Measurements from ENCODE around the gene KCNH2.

KCNH2 gene

GRCh38 chr7:150996376-150997074, 18.4 kb upstream of the KCNH2 start:
- in situ Hi-C loops (cut with MboI; ENCODE audit: low sequenced_read_pairs): loop anchor here (25.0 kb wide), 1 partner anchor 559 kb away; no protein-coding TSS in a partner anchor

- in situ Hi-C loops (cut with MboI; ENCODE audit: low sequenced_read_pairs): loop anchor here (25.0 kb wide), 1 partner anchor 558 kb away; no protein-coding TSS in a partner anchor
Observed at GRCh38 chr7:150994838-150995510, 16.9 kb upstream of the KCNH2 start.

DNA sequence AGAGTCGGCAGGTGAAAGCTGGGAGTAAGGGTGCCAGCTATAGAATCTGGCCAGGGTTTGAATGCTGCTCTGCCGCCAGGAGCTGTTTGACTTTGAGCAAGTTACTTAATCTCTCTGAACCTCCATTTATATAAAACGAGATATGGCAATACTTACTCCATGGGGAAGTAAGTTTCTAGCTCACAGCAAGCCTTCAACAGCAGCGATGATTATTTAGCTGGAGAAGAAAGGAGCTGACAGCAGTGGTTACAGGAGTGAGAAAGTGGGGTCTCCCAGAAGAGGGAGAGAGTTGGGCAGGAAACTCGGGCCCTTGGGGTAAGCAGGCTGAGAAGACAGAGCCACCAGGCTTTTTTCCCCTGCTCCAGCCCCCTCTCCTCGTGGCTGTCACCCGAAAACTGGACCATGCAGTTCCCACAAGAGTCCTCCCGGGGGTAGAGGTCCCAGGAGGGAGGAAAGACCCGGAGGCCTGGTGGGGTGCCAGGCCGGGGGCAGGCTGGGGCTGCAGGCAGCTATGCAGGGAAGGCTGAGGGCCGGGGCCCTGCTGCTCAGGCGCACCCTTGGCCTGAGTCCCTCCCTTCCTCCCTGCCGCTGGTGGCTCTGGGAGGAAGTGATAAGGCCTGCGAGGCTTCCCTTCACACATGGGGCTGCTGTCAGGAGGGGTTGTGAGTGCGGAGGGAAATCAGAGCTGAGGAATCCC, 16.2 kb upstream of the KCNH2 start:
- in situ Hi-C loops (cut with MboI; ENCODE audit: low sequenced_read_pairs): loop anchor here (25.0 kb wide), 1 partner anchor 557 kb away; no protein-coding TSS in a partner anchor

DNA sequence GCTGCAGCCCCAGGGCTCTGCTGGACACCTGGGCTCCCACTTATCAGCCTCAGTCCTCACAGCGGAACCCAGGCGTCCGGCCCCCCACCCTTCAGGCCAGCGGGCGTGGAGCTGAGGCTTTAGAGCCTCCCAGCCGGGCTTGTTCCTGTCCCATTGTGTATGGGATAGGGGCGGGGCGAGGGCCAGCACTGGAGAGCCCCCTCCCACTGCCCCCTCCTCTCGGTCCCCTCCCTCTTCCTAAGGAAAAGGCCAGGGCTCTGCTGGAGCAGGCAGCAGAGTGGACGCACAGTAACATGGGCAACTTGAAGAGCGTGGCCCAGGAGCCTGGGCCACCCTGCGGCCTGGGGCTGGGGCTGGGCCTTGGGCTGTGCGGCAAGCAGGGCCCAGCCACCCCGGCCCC, 15.4 kb upstream of the KCNH2 start:
- in situ Hi-C loops (cut with MboI; ENCODE audit: low sequenced_read_pairs): loop anchor here (25.0 kb wide), 1 partner anchor 556 kb away; no protein-coding TSS in a partner anchor

- in situ Hi-C loops (cut with MboI; ENCODE audit: low sequenced_read_pairs): loop anchor here (25.0 kb wide), 1 partner anchor 556 kb away; no protein-coding TSS in a partner anchor
Observed at GRCh38 chr7:150992833-150993302, 14.7 kb upstream of the KCNH2 start.

DNA sequence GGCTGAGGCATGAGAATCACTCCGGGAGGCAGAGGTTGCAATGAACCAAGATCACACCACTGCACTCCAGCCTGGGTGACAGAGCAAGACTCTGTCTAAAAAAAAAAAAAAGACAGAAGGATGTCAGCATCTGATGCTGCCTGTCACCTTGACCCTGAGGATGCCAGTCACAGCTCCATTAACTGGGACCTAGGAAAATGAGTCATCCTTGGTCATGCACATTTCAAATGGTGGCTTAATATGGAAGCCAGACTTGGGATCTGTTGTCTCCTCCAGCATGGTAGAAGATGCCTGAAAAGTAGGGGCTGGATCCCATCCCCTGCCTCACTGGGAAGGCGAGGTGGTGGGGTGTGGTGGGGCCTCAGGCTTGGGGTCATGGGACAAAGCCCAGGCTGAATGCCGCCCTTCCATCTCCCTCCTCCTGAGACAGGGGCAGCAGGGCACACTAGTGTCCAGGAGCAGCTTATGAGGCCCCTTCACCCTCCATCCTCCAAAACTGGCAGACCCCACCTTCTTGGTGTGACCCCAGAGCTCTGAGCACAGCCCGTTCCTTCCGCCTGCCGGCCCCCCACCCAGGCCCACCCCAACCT, 14.0 kb upstream of the KCNH2 start:
- in situ Hi-C loops (cut with MboI; ENCODE audit: low sequenced_read_pairs): loop anchor here (25.0 kb wide), 1 partner anchor 555 kb away; no protein-coding TSS in a partner anchor

DNA sequence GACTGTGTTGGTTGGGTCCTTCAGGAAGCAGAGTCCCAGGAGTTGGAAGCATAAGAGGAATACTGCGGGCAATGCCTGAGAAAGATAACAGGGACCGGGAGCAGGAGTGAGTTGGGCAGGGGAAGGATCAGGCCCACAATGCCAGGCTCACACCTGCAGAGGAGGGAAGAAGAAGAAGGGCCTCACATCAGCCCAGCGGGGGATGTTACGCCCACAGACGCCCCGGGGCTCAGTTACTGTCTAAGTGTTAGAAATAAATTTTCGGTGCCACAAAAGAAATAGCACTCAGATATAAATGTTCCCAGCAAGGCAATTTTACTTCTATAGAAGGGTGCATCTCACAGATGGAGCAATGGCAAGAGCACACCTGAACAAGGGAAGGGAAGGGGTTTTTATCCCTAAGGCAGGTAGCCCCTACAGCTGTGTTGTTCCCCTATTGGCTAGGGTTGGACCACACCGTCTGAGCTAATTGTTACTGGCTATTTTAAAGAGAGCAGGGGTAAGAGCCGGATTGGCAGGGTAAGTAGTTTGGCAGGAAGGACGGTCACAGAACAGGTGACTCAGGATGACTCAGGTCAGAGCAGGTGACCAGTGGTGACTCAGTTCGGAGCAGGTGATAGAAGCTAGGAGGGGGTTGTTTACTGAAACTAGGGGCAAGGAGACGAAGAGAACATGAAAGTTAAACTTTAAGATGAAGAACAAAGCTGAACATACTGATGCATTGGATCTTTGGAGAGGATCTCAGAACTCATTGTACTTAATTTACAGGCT, 12.5 kb upstream of the KCNH2 start, which contains the start of gene NOS3:
TSS of gene NOS3 (plus strand) at position 602 of the 771 bp plus-strand sequence. CDS start 2,787 bp downstream, outside the sequence.
- in situ Hi-C loops (cut with MboI; ENCODE audit: low sequenced_read_pairs): loop anchor here (25.0 kb wide), 1 partner anchor 553 kb away; no protein-coding TSS in a partner anchor

- in situ Hi-C loops (cut with MboI; ENCODE audit: low sequenced_read_pairs): loop anchor here (10.0 to 25.0 kb wide), 3 partner anchors 95 to 552 kb away; no protein-coding TSS in a partner anchor
Observed at GRCh38 chr7:150989456-150989855, 11.3 kb upstream of the KCNH2 start.

DNA sequence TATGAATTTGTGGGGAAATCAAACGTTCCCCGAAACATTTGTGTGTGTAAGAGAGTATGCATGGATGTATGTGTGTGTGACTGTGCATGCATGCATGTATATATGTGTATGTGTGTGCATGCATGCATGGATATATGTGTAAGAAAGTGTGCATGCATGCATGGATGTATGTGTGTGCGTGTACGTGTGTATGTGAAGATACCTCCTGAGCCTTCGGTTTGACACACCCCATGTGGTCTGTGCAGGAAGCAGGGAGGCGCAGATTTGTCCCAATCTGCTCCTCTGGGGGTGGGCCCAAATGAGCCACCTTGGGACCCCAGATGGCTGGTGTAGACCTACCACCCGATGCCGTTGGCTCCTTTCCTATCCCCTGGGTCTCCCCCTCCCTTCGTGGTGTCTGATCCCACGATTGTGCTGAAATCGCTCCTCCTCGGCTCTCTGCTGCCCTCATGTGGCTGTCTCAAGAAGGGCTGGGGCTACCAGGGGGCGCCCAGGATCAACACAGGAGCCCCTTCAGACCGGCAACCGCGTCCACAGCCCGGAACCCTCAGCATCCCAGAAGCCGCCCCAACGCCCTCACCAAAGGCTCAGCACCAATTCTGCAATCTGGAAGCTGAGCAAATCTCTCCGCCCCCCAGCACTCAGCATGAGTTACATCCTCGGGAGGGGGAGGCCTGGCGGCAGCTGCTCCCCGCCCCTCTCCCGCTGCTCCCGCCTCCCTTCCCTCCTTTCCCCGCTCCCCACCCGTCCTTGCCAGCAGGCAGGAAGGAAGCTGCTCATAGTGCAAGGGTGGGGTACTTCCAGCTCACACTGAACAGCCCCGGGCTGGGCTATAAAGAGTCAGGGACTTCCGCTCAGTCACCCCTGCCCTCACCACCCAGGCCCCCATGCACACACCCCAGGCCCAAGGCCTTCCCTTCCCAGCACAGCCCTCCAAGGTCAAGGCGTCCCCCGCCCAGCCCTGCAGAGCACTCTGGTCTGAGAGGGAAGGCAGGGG, 10.4 kb upstream of the KCNH2 start:
- in situ Hi-C loops (cut with MboI; ENCODE audit: low sequenced_read_pairs): loop anchor here (10.0 to 25.0 kb wide), 3 partner anchors 94 to 551 kb away; no protein-coding TSS in a partner anchor

- in situ Hi-C loops (cut with MboI; ENCODE audit: low sequenced_read_pairs): loop anchor here (10.0 to 25.0 kb wide), 3 partner anchors 92 to 549 kb away; no protein-coding TSS in a partner anchor
Observed at GRCh38 chr7:150986556-150986955, 8.4 kb upstream of the KCNH2 start.

GRCh38 chr7:150986099-150986512, 8.0 kb upstream of the KCNH2 start:
- in situ Hi-C loops (cut with MboI; ENCODE audit: low sequenced_read_pairs): loop anchor here (10.0 to 25.0 kb wide), 3 partner anchors 91 to 549 kb away; no protein-coding TSS in a partner anchor

DNA sequence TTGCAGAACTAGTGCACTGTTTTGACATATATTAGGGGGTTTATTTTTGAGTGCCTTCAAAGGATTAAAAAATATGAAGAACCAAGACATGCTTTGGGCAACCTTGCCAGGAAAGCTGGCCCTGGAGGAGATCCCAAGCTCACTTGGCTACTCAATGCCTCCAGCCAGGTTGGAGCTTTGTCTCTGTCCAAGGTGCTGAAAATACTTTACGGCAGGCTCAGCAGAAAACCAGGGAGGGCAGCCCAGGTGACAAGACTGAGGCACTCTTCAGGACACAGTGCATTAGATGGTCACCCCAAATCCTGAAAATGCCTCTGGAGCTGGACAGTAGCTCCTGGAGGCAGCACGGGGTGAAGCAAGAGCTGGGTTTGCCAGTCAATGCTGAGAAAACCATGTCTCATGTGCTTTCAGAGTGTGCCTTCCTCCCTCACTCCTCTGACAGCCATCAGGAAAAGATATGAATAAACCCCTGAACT, 5.8 kb upstream of the KCNH2 start:
- in situ Hi-C loops (cut with MboI; ENCODE audit: low sequenced_read_pairs): loop anchor here (10.0 to 25.0 kb wide), 3 partner anchors 89 to 547 kb away; no protein-coding TSS in a partner anchor

DNA sequence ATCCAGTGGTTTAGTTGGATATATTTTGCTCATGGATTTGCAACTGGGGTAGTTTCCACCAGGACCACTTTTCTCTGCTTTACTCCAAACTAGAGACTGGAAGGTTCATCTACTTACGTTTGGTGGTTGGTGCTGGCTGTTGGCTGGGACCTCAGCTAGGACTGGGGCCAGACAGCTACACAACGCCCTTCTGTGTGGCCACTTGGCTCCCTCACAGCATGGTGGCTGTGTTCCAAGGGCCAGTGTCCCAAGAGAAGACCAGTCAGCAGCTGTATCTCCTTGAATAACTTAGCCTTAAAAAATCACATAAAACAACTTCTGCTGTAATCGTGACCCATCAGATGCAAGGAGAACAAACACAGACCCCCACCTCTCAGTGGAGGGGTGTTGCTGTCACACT, 4.2 kb upstream of the KCNH2 start:
- in situ Hi-C loops (cut with MboI; ENCODE audit: low sequenced_read_pairs): loop anchor here (10.0 to 25.0 kb wide), 3 partner anchors 88 to 545 kb away; no protein-coding TSS in a partner anchor

DNA sequence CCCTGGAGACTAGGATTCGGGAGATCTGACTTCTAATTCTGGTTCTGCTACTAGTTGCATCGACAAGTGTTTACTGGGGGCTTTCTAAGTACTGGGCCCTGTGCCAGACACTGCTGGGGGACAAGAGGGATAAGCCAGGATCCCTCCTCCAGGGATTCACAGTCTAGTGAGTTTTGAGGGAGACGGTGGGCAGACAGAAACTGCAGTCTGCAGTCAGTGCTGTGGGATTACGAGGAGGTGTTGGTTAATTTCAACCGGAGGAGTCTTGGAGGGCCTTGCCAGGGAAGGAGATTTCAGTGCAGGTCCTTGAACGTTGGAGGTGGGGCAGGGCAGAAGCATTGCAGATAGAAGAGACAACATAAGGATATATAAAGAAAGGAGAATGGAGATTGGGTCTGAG, 3.5 kb upstream of the KCNH2 start:
- in situ Hi-C loops (cut with MboI; ENCODE audit: low sequenced_read_pairs): loop anchor here (10.0 to 25.0 kb wide), 3 partner anchors 87 to 544 kb away; no protein-coding TSS in a partner anchor

- in situ Hi-C loops (cut with MboI; ENCODE audit: low sequenced_read_pairs): loop anchor here (10.0 to 25.0 kb wide), 3 partner anchors 86 to 543 kb away; no protein-coding TSS in a partner anchor
Observed at GRCh38 chr7:150980663-150981062, 2.5 kb upstream of the KCNH2 start.

GRCh38 chr7:150979713-150980390, 1.7 kb upstream of the KCNH2 start:
- in situ Hi-C loops (cut with MboI; ENCODE audit: low sequenced_read_pairs): loop anchor here (10.0 to 25.0 kb wide), 3 partner anchors 85 to 543 kb away; no protein-coding TSS in a partner anchor

Data from HL-60/S4 treated with phorbol 12-myristate 13-acetate at 8.2 ng/mL for 4 days and 3 days (cell line).